Measurements from ENCODE around the gene MUSK.
"Not testable (repeated sequence)": the region's sequence is repeated elsewhere in the genome, so short reads cannot be mapped to it uniquely, and the experiment has no call there.

MUSK gene

GRCh38 chr9:110762783-110763182 lies 94.2 kb downstream of the MUSK start:
- DNase-seq (ENCODE audit: low read depth): no peak

- no peak for DNase-seq (ENCODE audit: low read depth)
These were observed 95.0 kb downstream of the MUSK start for GRCh38 chr9:110763568-110763967.

- DNase-seq (ENCODE audit: low read depth): no peak
These were observed 95.4 kb downstream of the MUSK start for GRCh38 chr9:110764006-110764405.

GRCh38 chr9:110765926-110766325 lies 97.3 kb downstream of the MUSK start:
- DNase-seq (ENCODE audit: low read depth): no peak

GRCh38 chr9:110767559-110768063 lies 99.0 kb downstream of the MUSK start:
- no peak for DNase-seq (ENCODE audit: low read depth)

GRCh38 chr9:110768886-110769285 lies 100.3 kb downstream of the MUSK start:
- DNase-seq (ENCODE audit: low read depth): no peak

- no peak for DNase-seq (ENCODE audit: low read depth)
These were observed 101.1 kb downstream of the MUSK start for GRCh38 chr9:110769667-110770066.

GRCh38 chr9:110775724-110776123 lies 107.1 kb downstream of the MUSK start:
- no peak for DNase-seq (ENCODE audit: low read depth)

GRCh38 chr9:110776221-110776620 lies 107.6 kb downstream of the MUSK start:
- no peak for DNase-seq (ENCODE audit: low read depth)

- no peak for DNase-seq (ENCODE audit: low read depth)
These were observed 108.7 kb downstream of the MUSK start for GRCh38 chr9:110777196-110777875.

- no peak for DNase-seq (ENCODE audit: low read depth)
These were observed 109.3 kb downstream of the MUSK start for GRCh38 chr9:110777876-110778215.

GRCh38 chr9:110782701-110783100 lies 114.1 kb downstream of the MUSK start:
- DNase-seq (ENCODE audit: low read depth): no peak

- no peak for DNase-seq (ENCODE audit: low read depth)
These were observed 115.7 kb downstream of the MUSK start for GRCh38 chr9:110784309-110784708.

GRCh38 chr9:110785166-110785565 lies 116.6 kb downstream of the MUSK start:
- no peak for DNase-seq (ENCODE audit: low read depth)

- DNase-seq (ENCODE audit: low read depth): not testable (repeated sequence)
These were observed 119.8 kb downstream of the MUSK start for GRCh38 chr9:110788396-110788795.

GRCh38 chr9:110788871-110789270 lies 120.3 kb downstream of the MUSK start:
- DNase-seq (ENCODE audit: low read depth): no peak

GRCh38 chr9:110797611-110798010 lies 129.0 kb downstream of the MUSK start:
- DNase-seq (ENCODE audit: low read depth): no peak

- DNase-seq (ENCODE audit: low read depth): no peak
These were observed 130.8 kb downstream of the MUSK start for GRCh38 chr9:110799396-110799795.

- no peak for DNase-seq (ENCODE audit: low read depth)
These were observed 132.8 kb downstream of the MUSK start for GRCh38 chr9:110801426-110801825.

GRCh38 chr9:110802416-110803035 lies 133.9 kb downstream of the MUSK start:
- no peak for DNase-seq (ENCODE audit: low read depth)

GRCh38 chr9:110807956-110808598 lies 139.5 kb downstream of the MUSK start:
- DNase-seq (ENCODE audit: low read depth): no peak

GRCh38 chr9:110808599-110808980 lies 140.0 kb downstream of the MUSK start:
- DNase-seq (ENCODE audit: low read depth): no peak

- no peak for DNase-seq (ENCODE audit: low read depth)
These were observed 140.5 kb downstream of the MUSK start for GRCh38 chr9:110809038-110809595.

Data from stimulated activated CD8-positive, alpha-beta memory T cell treated with anti-CD3 and anti-CD28 coated beads, Interleukin-7, amount 100 ng/mL, for 24 hours (primary cell).